Measurements from ENCODE around the gene CRYGD. TPM values are rescaled to one million over a fixed set of nuclear protein-coding genes. Genes with fewer than 3 reads are reported as not detected.

CRYGD gene
- total and polyA plus RNA-seq, 2 of the 4 experiments (the other 2 are of a cell fraction): not detected

GRCh38 chr2:208163489-208163888 lies 39.2 kb upstream of the CRYGD start, which contains the start of gene CRYGA:
Gene CRYGA (minus strand): TSS chr2:208163589. CDS start chr2:208163556, 33 bp downstream.
- H3K14ac ChIP-seq (replicated peaks; ENCODE audit: low read depth, low read length): no peak within 1 kb of the TSS
- H3K9ac ChIP-seq (ENCODE audit: low read depth, low read length): no peak within 1 kb of the TSS
- in situ Hi-C loops (cut with MboI; ENCODE audit: low sequenced_read_pairs): no loop called here
- no peaks in the 10 kb centered on the region for H3K9me1 ChIP-seq (ENCODE audit: insufficient read depth, low read length)
- H4K20me1 ChIP-seq (ENCODE audit: insufficient read depth, low read length): no peaks in the 10 kb centered on the region
- H3K4ac ChIP-seq (ENCODE audit: low read depth, low read length): no peak within 1 kb of the TSS
- CTCF ChIA-PET: no interaction called here
- H3K23ac ChIP-seq (ENCODE audit: low read depth, low read length): no peak within 1 kb of the TSS
- dilution Hi-C loops (cut with HindIII; ENCODE audit: low sequenced_read_pairs, unreplicated experiment): no loop called here
- no peak within 1 kb of the TSS for H2BK5ac ChIP-seq (ENCODE audit: low read depth, low read length, poor library complexity, severe bottlenecking)
- H3K56ac ChIP-seq (ENCODE audit: extremely low read depth, insufficient read depth, low read length): no peak within 1 kb of the TSS
- ATAC-seq (ENCODE audit: low read depth): no peak
- H4K8ac ChIP-seq (ENCODE audit: low read depth in 2 of 2, low read length in 2 of 2): no peak within 1 kb of the TSS
- H2AK5ac ChIP-seq (ENCODE audit: low read depth, low read length): no peak within 1 kb of the TSS
- H2BK120ac ChIP-seq (ENCODE audit: low read depth, low read length): no peak within 1 kb of the TSS
- BruUV-seq (replicated peaks): no TSS peak
- H3K27ac ChIP-seq (ENCODE audit: insufficient read depth, low read length): no peak within 1 kb of the TSS
- no peak within 1 kb of the TSS for H2BK15ac ChIP-seq (ENCODE audit: low read depth, low read length)
- no peak within 1 kb of the TSS for H4K91ac ChIP-seq (ENCODE audit: insufficient read depth, low read depth, low read length)
- intact Hi-C loops (cut with micrococcal nuclease): no loop called here
- no peak for DNase-seq
- H3K9me3 ChIP-seq (ENCODE audit: control insufficient read depth, insufficient read depth, low read length): no peaks in the 10 kb centered on the region
- no peak for TF ChIP-seq RAD21 (IDR thresholded peaks at IDR 0.05; ENCODE audit: low read length)
- TF ChIP-seq MAFK (IDR thresholded peaks at IDR 0.05; ENCODE audit: low read depth, low read length): no peak
- no peak for TF ChIP-seq MXI1 (IDR thresholded peaks at IDR 0.05; ENCODE audit: borderline replicate concordance, low read depth, low read length)
- no peak for TF ChIP-seq MAZ (IDR thresholded peaks at IDR 0.05; ENCODE audit: borderline replicate concordance, low read depth, low read length)
- TF ChIP-seq BHLHE40 (IDR thresholded peaks at IDR 0.05; ENCODE audit: low read depth, low read length): no peak
- no peak for TF ChIP-seq FOS (IDR thresholded peaks at IDR 0.05; ENCODE audit: low read depth, low read length)
- no peak for TF ChIP-seq POLR2A (IDR thresholded peaks at IDR 0.05; ENCODE audit: low read depth, low read length)
- no peak for TF ChIP-seq RFX5 (IDR thresholded peaks at IDR 0.05; ENCODE audit: low read depth, low read length)
- no peak for TF ChIP-seq SMC3 (IDR thresholded peaks at IDR 0.05; ENCODE audit: low read depth, low read length)
- no peak for TF ChIP-seq NFE2L2 (IDR thresholded peaks at IDR 0.05; ENCODE audit: low read depth, low read length)
- TF ChIP-seq CHD1 (IDR thresholded peaks at IDR 0.05; ENCODE audit: low read depth, low read length): no peak
- no peak for TF ChIP-seq CEBPB (IDR thresholded peaks at IDR 0.05; ENCODE audit: low read depth, low read length)
- TF ChIP-seq ELK1 (IDR thresholded peaks at IDR 0.05; ENCODE audit: borderline replicate concordance, low read depth, low read length): no peak
- TF ChIP-seq RCOR1 (IDR thresholded peaks at IDR 0.05; ENCODE audit: insufficient replicate concordance, low read length): no peak
- TF ChIP-seq, protein P1, sequence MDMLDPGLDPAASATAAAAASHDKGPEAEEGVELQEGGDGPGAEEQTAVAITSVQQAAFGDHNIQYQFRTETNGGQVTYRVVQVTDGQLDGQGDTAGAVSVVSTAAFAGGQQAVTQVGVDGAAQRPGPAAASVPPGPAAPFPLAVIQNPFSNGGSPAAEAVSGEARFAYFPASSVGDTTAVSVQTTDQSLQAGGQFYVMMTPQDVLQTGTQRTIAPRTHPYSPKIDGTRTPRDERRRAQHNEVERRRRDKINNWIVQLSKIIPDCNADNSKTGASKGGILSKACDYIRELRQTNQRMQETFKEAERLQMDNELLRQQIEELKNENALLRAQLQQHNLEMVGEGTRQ (IDR thresholded peaks at IDR 0.05; ENCODE audit: low read depth, low read length): no peak
- TF ChIP-seq, protein P2, sequence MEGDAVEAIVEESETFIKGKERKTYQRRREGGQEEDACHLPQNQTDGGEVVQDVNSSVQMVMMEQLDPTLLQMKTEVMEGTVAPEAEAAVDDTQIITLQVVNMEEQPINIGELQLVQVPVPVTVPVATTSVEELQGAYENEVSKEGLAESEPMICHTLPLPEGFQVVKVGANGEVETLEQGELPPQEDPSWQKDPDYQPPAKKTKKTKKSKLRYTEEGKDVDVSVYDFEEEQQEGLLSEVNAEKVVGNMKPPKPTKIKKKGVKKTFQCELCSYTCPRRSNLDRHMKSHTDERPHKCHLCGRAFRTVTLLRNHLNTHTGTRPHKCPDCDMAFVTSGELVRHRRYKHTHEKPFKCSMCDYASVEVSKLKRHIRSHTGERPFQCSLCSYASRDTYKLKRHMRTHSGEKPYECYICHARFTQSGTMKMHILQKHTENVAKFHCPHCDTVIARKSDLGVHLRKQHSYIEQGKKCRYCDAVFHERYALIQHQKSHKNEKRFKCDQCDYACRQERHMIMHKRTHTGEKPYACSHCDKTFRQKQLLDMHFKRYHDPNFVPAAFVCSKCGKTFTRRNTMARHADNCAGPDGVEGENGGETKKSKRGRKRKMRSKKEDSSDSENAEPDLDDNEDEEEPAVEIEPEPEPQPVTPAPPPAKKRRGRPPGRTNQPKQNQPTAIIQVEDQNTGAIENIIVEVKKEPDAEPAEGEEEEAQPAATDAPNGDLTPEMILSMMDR (conservative IDR thresholded peaks at IDR 0.05; ENCODE audit: low read depth, low read length): no peak
- H4K5ac ChIP-seq (ENCODE audit: low read depth, low read length): no peak within 1 kb of the TSS
- no peak within 1 kb of the TSS for H3K4me2 ChIP-seq (ENCODE audit: low read depth, low read length)
- H2BK20ac ChIP-seq (ENCODE audit: low read depth, low read length): no peak within 1 kb of the TSS
- 0 out of 2 replicates have a peak, but pooled peaks cover 3% of the 10 kb centered on the region for H3K27me3 ChIP-seq (ENCODE audit: control insufficient read depth, insufficient read depth, low read length)
- H2AK9ac ChIP-seq (replicated peaks; ENCODE audit: low read depth, low read length, poor library complexity): no peak within 1 kb of the TSS
- 80% methylated on average over 1 of the region's 2 CpGs; no CpG with 5 or more reads in 1 of the 2 experiments for WGBS, 2 experiments (ENCODE audit: extremely low coverage in 2 of 2, insufficient read length in 1 of 2)
- H3K18ac ChIP-seq (ENCODE audit: low read depth, low read length): no peak within 1 kb of the TSS
- no peaks in the 10 kb centered on the region for H3K4me1 ChIP-seq (ENCODE audit: control insufficient read depth, insufficient read depth, low read length)
- no peak within 1 kb of the TSS for H3K4me3 ChIP-seq (ENCODE audit: insufficient read depth, low read depth, low read length)
- H3K36me3 ChIP-seq (ENCODE audit: control insufficient read depth, insufficient read depth, low read length): no peaks in the 10 kb centered on the region
- no peaks in the 10 kb centered on the region for H3K79me1 ChIP-seq (ENCODE audit: low read depth in 1 of 2, low read length in 2 of 2)
- POLR2A ChIA-PET (ENCODE audit: unreplicated experiment): no interaction called here
- no peak within 1 kb of the TSS for H2AFZ ChIP-seq (replicated peaks; ENCODE audit: low read length, poor library complexity)

Data from IMR-90 (cell line).